A172 (cell line): Measurements from ENCODE around the gene DLGAP4. TPM values are rescaled to one million over a fixed set of nuclear protein-coding genes. Genes with fewer than 3 reads are reported as not detected.
A peak's percentile ranks its signal among the peaks of the same experiment; 100 is the strongest.

Experiments used
- DNase-seq: peaks from one replicate; pipeline ENCODE4 v3.0.0-alpha.2; 2015; ENCODE audit warnings: low spot score
- total RNA-seq: library from RNA; depleted of rRNA; stranded (reverse); fragments of >200 nt; shearing (Covaris generic); gene quantifications from 2 replicates; pipeline ENCODE4 v1.2.3, GENCODE V29; 2014; rRNA removed

DLGAP4 gene
- 23.0 and 29.6 TPM in 2 replicates for total RNA-seq

DNA sequence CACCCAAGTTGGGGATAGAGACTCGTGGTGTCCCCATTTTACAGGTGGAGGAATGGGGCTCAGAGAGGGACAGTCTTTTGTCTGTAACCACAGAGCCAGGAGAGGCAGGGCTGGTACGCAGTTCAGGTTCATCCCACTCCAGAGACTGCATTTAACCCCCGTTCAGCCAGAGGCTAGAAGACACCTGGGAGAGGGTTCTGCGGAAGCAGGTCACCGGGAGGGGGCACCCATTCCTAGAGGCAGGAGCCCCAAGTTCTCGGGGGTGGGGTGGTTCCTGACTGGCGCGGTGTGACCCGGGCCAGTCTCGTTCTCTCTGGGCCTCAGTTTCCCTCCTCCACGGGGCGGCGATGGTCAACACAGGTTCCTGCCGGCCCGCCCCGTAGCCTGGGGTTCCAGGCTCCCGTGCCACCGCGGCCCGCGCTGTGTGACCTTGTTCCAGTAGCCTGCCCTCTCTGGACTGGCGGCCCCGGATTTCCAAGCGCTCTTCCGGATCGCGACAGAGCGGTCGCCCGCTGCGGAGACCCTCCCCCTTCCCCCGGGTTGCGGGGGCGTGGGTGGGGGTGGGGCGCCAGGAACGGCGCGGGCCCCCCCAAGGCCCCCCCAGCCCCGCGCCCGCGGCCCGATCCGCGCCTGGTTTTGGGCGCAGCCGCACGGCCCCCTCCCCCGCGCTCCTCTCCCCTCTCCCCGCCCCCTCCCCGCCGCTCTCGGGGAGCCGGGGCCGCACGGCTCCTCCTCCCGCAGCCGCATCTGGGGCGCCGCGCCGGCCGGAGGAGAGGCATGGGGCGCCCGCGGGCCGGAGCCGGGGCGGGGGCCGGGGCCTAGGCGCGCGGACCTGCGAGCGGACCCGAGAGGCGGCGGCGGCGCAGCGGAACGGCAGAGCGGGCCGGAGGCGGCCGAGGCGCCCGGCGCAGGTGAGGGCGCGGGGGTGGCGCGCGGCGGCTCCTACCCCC, at the start of gene DLGAP4:
Gene DLGAP4 (plus strand): TSS at position 738 of the 950 bp plus-strand sequence. CDS start 125,379 bp downstream, outside the sequence.
- DNase-seq = no peak

GRCh38 chr20:36259177-36260061, 46.7 kb upstream of the DLGAP4 start:
- DNase-seq = no peak

DNA sequence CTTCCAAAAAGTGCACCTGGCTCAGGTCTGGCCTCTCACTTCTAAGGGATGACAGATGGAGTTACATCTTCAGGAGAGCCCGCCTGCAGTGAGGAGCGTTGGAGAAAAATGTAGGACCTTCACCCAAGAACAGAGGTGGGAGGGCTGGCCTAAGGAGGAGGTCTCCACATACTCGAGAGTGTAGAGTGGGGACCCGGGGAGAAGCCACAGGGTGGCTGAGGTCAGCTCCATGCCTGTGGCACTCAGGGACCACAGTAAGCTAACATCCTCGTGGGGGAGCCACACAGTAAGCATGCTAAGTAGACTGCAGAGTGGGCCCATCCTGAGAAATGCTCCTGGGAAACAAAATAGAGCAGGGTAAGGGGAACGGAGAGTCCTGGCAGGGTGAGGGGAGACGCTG, 45.8 kb upstream of the DLGAP4 start:
- no peak for DNase-seq

DNA sequence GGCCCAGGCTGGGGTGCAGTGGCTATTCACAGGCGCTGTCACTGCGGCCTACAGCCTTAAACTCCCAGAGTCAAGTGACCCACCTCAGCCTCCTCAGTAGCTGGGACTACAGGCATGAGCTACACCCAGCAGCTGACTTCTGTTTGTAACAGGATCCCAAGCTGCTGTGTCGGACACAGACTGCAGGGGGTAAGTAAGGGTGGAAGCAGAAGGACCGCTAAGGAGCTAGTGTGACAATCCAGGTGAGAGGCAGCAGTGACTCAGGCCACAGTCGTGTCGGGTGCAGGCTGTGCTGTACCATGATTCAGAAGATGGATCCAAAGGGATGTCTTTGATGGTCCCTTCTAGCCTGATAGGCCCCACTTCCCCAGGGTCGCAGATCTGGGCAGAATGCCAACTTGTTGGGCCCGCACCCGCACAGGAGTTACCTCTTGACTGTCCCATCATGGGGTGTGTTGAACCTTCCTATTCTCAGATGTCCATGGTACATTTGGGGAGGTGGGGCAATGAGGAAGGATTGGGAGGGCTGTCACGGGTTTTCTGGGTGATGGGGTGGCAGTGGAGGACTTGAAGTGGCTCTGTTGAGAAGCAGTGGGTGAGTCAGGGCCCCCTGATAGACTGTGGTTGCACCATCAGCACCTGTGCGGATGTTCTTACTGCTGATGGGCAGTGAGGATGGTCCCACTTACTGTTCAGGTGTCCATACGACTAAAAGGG, 44.6 kb upstream of the DLGAP4 start:
- DNase-seq = no peak

- no peak for DNase-seq
Observed at GRCh38 chr20:36262440-36262839, 43.7 kb upstream of the DLGAP4 start.

DNA sequence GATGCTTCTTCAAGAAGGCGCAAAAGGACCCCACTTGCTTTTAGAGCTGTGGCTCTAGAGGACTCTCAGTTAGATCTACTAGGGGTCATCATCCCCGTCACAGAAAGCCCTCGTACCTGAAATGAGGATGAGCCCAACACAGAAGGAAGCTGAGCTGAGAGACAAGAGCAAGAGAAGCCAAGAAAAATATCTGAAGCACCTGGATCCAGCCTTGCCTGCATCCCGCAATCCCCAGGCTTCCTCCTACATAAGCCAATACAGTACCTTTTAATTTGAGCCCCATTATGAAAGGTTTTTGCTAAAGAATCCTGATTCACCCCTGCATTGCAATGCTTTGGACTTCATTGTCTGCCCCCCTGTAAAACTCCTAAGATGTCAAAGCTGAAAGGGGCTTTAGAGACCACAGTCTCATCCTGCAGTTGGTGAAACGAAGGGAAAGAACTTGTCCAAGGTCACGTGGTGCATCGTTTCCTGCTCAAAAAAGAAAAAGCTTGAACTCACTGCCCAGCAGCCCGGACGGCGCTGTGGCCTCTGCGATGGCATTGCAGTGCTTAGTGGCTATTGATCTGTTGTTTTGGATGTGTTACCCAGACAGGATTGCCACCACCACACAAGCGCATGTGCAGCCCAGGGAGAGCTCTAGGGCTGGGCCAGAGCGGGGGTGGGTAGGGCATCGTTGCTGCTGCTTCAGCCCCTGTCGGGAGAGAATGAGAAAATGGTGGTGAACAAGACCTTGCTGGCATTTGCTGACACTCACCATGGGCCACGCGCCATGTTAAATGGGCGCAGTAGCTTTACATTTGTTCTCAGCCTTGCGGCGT, 41.5 kb upstream of the DLGAP4 start:
- no peak for DNase-seq

- no peak for DNase-seq
Observed at GRCh38 chr20:36266189-36266588, 40.0 kb upstream of the DLGAP4 start.

GRCh38 chr20:36267605-36268381, 38.3 kb upstream of the DLGAP4 start:
- DNase-seq = no peak

DNA sequence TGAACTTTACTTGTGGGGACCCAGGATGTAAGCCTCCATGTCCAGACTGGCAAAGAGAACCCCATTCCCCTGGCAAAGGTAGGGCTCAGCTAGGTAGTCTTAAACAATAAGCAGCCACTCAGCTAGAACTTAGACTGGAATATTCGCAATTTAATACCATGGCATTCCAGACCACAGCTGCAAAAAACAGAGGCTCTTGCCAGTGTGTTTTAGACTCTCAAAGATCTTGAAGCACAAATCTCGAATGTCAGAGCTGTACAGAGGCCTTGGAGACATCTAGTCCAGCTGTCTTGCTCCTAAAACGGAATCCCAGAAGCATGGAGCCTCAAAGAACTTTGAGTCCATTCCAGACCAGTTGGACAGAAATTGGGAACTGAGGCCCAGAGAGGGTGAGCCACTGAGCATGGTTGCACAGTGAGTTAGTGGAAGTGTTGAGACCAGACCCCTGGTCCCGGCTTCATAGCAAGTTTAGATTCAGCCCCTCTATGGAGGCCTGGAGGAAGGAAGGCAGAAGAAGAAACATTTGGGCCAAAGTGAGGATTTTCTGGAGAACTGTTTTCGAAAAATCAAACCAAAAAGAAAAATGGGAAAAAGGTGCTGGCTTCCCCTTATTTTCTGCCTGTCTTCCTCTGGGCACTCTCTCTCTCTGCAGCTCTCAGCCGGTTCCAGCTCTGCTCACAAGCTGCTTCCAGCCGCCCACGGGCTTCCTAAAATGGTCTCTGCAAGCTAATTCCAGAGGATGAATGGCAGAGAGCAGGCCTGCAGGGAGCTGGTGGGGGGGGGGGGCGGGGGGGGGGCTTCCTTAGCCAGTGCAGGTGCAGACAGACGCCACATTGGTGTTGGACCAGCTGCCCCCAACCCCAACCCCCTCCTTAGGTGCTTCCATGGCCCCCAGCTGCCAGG, 37.4 kb upstream of the DLGAP4 start:
- no peak for DNase-seq

GRCh38 chr20:36269507-36269906, 36.6 kb upstream of the DLGAP4 start:
- DNase-seq = no peak

DNA sequence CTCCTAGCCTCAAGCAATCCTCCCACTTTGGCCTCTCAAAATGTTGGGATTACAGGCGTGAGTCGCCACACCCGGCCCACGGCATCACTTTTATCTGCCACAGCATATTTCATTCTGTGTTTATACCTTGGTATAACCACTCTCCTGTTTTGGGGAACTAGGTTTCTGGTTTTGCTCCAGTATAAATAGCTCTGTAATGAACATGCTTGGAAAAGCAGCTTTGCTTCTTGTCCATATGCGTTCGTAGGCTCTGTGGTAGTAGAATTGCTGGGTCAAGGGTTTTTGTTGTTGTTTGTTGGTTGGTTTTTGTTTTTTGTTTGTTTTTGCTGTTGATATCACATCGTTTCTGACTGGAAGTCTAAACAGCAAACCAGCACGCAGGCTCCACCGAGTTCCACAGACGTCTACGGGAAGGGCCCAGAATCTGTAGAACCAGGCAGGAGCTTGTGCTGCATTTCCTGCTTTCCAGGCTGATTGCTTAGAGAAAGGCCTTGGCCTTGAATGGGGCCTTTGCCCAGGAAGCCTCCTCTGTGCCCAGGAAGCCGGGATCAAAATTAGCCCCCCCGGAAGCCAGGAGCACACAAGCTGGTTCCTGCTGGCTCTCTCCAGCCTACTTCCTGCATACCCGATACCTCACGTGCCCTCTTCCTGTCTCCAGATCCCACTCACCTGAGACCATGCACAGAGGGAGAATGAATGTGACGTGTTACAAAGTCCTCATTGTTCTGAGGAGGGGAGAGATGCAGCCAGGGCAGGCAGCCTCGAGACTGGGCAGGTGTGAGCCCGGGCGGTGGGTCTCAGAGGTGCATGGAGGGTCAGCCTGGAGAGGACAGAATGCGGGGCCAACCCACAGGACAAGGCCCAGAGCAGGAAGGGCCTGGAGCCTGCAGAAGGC, 35.1 kb upstream of the DLGAP4 start:
- no peak for DNase-seq

DNA sequence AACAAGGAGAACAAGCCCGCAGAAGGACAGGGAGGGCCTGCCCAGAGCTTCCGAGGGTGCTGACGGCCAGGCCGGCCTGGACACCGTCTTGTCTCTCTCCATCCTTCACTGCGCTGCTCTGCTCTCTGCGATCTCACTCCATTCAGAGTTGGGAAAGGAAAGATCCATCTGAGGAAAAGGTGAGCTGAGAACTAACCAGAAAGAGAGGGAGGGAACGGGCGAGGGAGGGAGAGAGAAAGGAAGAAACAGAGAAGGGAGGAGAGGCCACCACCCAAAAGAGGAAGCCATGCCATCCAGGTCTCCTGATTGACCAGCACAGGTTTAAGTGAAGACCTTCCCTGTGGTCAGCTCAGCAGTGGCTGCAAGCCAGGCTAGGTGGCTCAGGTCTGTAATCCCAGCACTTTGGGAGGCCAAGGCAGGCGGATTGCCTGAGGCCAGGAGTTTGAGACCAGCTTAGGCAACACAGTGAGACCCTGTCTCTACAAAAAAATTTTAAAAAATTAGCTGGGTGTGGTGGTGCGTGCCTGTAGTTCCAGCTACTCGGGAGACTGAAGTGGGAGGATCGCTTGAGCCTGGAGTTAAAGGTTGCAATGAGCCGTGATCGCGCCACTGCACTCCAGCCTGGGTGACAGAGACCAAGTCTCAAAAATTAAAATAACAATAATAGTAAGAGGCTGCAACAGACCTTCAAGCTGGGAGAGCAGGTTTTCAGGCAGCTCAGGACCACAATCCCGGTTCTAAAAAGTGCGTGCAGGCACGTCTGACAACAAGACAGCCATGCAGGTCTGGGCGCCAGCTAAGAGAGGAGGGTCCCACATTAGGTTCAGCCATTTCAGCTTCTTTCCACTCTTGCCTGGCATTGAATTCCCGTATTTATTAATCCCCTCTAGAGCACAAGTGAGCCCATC, 34.2 kb upstream of the DLGAP4 start:
- no peak for DNase-seq

DNA sequence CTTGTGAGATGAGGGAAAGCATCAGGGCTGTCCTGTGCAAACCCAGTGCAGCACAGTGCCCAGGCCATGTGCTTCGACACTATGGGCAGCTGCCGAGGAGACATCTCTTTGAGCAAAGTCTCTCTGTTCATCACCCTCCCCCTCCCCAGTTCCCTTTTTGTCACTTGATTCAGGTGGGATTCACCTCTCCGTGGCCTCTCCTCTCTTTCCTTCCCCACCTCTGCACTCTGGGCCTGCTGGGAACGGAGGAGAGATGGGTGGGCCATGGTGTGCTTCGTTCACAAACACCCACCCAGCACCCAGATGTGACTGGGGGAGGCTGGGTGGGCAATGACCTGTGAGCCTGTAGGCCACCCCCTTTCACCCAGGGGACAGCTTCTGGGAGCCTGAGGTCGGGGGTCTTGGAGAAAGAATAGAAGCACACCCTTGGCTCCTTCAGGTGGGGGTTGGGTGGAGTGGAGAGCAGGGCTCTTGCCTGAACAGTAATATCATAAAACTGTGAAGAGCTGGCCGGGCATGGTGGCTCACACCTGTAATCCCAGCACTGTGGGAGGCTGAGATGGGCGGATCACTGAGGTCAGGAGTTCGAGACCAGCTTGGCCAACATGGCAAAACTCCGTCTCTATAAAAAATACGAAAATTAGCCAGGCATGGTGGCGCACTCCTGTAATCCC, 33.5 kb upstream of the DLGAP4 start:
- no peak for DNase-seq

DNA sequence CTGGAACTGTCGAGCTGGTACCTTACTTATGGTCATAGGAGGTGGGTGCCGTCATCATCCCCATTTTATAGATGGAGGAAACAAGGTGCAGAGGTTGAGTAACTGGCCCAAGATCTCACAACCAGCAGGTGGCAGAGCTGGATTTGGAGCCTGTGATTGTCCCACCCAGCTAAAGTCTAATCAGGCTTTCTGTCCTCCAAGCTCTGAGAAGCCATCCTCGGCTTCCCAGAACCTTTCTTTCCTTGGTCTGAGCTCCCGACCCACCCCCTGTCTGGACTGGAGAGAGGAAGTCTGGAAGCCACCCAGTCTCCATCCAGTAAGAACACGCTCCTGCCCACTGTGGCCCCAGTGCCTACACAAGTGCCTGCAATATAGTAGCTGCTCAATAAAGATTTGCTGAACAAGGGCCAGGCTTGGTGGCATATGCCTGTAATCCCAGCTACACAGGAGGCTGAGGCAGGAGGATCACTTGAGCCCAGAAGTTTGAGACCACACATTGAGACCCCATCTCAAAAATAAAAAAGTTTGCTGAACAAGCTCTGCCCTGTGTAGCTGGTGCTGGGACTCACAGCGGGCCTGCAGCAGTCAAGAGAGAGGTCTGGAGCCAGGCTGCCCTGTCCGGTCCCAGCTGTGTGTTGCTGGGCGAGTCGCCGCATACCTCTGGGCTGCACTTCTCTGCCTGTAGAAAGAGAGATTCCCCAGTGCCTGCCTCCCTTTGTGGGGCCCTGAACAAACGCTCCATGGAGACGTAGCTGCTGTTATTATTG, 32.5 kb upstream of the DLGAP4 start:
- DNase-seq = peak; percentile 31

GRCh38 chr20:36274181-36274841, 31.8 kb upstream of the DLGAP4 start:
- no peak for DNase-seq
